Nephron (organoid): ENCODE measurements around the gene SDK2.

Experiments used
- H3K27ac Mint-ChIP-seq, 3 experiments: 2 replicates each; pipeline ENCODE4 v1.8.0; 2020; ENCODE audit warnings: mixed read lengths in 3 of 3, mild to moderate bottlenecking in 2 of 3, moderate library complexity in 1 of 3
- H3K27me3 Mint-ChIP-seq: 2 replicates; pipeline ENCODE4 v1.8.0; 2021; ENCODE audit warnings: low read depth, mild to moderate bottlenecking, moderate library complexity, mixed read lengths
- H3K36me3 Mint-ChIP-seq: 2 replicates; pipeline ENCODE4 v1.8.0; 2020; ENCODE audit warnings: low read depth, mixed read lengths
- H3K4me1 Mint-ChIP-seq: 2 replicates; pipeline ENCODE4 v1.8.0; 2020; ENCODE audit warnings: mixed read lengths
- H3K4me3 Mint-ChIP-seq, 3 experiments: 2 replicates each; pipeline ENCODE4 v1.8.0; 2020; ENCODE audit warnings: mild to moderate bottlenecking in 3 of 3, mixed read lengths in 3 of 3, moderate library complexity in 2 of 3
- H3K9me3 Mint-ChIP-seq: 2 replicates; pipeline ENCODE4 v1.8.0; 2020; ENCODE audit warnings: mixed read lengths
- TF ChIP-seq, protein P1 (sequence below), 3 experiments: fragments of 200-600 bp; sonication (generic); IDR thresholded peaks; one replicate each; pipeline ENCODE4 v1.5.0; 2021; ENCODE audit warnings: antibody characterized with exemption in 3 of 3; ENCODE audit not compliant: unreplicated experiment in 3 of 3

SDK2 gene

DNA sequence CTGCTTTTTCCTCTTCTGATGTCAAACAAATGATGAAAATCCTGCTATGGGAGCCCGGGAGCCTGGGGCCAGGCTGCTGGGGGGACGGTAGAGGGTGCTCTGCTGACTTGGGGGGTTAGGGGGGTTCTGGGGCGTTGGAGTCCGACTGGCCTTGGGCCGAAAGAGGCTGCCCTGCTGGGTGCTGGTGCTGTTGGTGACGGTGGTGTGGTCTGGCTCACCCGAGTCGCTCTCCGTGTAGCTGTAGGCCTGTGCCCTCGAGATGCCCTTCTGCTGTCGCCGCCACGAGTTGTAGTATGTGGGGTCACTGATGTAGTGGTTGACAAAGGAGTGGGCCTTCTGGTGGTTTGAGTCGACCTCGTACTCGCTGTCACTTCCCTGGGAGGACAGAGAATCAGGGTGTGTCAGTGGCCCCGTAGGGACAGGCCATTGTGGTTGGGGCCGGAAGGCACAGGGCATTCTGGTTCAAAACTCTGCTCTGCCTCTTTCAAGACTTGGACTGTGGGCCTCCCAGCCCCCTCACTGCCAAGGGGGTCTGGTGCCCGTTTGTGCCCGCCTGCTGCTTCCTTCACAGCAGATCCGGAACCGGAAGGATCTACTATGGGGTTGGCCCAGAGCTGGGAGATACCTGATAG, 305.6 kb downstream of the SDK2 start:
- Mint-ChIP-seq H3K4me3 (peak overlapping the region in 2 of 3 experiments; percentile 65 to 73), H3K9me3 (no peaks in the 10 kb centered on the region), H3K4me1 (peaks cover 75% of the 10 kb centered on the region), H3K27ac (peak overlapping the region; percentile 80 to 94 (median 91)), H3K27me3 (no peaks in the 10 kb centered on the region), H3K36me3 (no peaks in the 10 kb centered on the region)
- TF ChIP-seq, protein P1, sequence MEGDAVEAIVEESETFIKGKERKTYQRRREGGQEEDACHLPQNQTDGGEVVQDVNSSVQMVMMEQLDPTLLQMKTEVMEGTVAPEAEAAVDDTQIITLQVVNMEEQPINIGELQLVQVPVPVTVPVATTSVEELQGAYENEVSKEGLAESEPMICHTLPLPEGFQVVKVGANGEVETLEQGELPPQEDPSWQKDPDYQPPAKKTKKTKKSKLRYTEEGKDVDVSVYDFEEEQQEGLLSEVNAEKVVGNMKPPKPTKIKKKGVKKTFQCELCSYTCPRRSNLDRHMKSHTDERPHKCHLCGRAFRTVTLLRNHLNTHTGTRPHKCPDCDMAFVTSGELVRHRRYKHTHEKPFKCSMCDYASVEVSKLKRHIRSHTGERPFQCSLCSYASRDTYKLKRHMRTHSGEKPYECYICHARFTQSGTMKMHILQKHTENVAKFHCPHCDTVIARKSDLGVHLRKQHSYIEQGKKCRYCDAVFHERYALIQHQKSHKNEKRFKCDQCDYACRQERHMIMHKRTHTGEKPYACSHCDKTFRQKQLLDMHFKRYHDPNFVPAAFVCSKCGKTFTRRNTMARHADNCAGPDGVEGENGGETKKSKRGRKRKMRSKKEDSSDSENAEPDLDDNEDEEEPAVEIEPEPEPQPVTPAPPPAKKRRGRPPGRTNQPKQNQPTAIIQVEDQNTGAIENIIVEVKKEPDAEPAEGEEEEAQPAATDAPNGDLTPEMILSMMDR (IDR thresholded peaks at IDR 0.05; ENCODE audit: unreplicated experiment in 3 of 3) = no peak

DNA sequence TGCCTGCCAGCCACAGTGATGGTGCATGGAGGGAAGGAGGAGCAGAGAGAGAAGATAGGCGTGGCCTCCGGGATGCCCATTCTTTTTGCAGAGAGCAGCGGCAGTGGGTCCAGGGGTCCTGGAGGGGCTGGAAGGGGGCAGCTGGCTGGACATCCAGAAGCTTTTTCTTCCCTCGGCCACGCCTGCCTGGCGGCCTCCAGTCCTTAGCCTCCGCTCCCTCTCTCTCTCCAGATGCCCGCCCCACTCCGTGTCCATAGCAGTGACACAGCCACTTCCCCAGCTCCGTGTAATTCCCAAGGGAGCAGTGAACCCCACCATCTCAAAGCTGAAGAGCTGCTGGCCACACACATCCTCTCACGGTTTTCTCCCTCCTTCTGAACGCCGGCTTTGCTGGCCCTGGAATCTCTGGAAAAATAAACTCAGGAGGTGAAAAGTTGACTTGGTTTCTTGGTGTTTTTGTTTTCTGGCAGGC, 306.2 kb downstream of the SDK2 start:
- TF ChIP-seq, protein P1 (IDR thresholded peaks at IDR 0.05; ENCODE audit: unreplicated experiment in 3 of 3) = no peak
- Mint-ChIP-seq H3K9me3 (no peaks in the 10 kb centered on the region), H3K4me3 (peak overlapping the region in 2 of 3 experiments; percentile 40 to 73), H3K4me1 (peaks cover 69% of the 10 kb centered on the region), H3K36me3 (no peaks in the 10 kb centered on the region), H3K27ac (peak overlapping the region; percentile 80 to 94 (median 91)), H3K27me3 (no peaks in the 10 kb centered on the region)

DNA sequence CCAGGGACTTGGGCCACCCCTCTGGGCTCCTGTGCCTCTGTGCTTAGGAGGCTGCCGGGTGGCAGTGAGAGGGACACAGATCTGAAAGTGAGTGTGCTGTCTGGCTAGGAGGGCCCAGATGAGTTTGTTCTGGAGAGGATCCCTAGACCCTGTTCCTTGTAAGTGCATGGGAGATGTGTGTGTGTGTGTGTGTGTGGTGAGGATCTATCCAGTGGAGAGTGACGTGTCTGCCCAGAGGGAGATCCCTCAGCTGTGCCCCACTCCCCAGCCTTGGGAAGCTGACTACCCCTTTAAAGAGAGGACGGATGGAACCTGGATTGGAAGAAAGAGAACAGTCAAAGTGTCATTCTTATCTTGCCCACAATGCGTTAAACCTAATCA, 306.9 kb downstream of the SDK2 start:
- peak overlapping the region in 2 of 3 experiments; percentile 11 to 43 for H3K4me3 Mint-ChIP-seq
- no peaks in the 10 kb centered on the region for H3K27me3 Mint-ChIP-seq
- no peaks in the 10 kb centered on the region for H3K36me3 Mint-ChIP-seq
- no peaks in the 10 kb centered on the region for H3K9me3 Mint-ChIP-seq
- H3K27ac Mint-ChIP-seq = peak overlapping the region; percentile 80 to 94 (median 91)
- TF ChIP-seq, protein P1 (IDR thresholded peaks at IDR 0.05; ENCODE audit: unreplicated experiment in 3 of 3) = no peak
- H3K4me1 Mint-ChIP-seq = peaks cover 61% of the 10 kb centered on the region

DNA sequence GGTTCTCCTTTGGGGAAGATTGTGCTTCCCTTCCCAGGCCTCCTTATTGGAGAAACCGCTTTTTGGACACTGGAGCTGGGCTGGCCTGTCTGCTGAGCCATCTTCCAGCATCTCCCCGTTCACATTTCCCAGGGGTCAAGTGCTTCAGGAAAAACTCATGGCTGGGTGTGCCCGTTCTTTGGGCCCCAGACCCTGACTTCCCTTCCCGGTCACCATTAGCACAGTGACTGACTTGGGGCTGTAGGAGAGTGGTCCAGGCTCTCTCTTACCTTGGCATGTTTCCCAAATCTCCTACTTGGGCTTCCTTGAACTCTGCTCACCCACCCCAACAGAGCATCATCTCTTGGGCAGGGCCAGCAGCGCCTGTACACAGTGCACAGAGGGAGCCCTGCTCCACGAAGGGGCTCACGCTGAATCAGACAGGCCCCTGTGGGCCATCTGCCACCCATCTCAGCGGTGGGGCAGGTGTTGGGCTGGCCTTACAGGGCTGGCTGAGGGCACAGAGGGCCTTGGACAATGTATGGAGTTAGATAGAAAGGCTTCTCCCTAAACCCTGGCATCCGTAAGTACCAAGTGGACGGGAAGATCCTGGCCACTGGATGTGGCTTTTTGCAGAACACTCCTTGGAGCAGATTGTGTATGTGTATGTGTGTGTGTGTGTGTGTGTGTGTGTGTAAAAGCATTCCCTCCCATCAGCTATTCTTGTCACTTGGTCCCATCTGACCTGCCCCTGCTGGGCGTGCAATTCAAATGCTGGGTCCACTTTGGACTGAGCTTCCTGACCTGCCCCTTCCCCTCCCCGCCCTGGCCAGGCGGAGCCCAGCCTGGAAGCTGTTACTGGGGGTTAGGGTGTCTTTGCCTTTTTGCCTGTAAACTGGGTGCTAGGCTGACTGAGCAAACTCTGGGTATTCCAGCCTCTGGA, 307.6 kb downstream of the SDK2 start:
- H3K27ac Mint-ChIP-seq = peak overlapping the region; percentile 80 to 94 (median 91)
- no peaks in the 10 kb centered on the region for H3K9me3 Mint-ChIP-seq
- H3K36me3 Mint-ChIP-seq = no peaks in the 10 kb centered on the region
- no peaks in the 10 kb centered on the region for H3K27me3 Mint-ChIP-seq
- H3K4me1 Mint-ChIP-seq = peaks cover 54% of the 10 kb centered on the region
- TF ChIP-seq, protein P1 (IDR thresholded peaks at IDR 0.05; ENCODE audit: unreplicated experiment in 3 of 3) = no peak
- peak overlapping the region in 1 of 3 experiments; percentile 24 for H3K4me3 Mint-ChIP-seq

DNA sequence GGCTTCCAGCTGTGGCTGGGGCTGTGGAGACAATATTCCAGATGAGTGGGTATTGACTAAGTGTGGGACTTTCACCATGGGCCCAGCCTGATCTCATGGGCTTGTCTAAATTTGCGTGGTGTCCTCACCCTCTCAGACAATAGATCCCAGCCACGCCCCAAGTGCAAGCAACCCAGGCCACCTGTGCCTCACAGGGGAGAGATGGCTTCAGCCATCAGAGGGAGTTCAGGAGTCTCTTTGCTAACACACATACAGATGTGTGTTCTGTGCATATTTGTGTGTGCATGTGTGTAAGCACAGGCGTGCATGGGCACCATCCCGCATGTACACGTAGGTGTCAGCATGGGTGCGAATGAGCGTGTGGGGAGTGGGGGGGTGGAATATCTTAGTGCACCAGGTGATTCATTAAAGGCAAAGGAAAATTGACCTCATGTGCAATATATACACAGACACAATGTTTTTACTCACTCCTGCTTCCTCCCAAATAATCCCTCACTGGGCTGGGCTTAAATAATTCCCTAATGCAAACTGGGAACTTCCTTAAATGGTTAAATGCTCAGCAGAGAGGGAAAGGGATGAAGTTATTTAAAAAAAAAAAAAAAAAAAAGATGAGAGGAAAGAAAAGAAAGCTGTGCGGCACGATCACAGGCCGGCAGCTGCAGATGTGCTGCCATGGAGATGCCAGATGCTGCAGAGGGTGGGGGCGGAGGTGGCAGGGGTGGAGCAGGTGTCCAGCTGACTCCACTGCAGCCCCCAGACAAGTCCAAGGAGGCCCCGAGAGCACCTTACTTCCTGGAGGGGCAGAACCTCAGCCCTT, 308.4 kb downstream of the SDK2 start:
- TF ChIP-seq, protein P1 (IDR thresholded peaks at IDR 0.05; ENCODE audit: unreplicated experiment in 3 of 3) = no peak
- Mint-ChIP-seq H3K4me3 (no peak overlapping the region), H3K4me1 (peaks cover 48% of the 10 kb centered on the region), H3K36me3 (no peaks in the 10 kb centered on the region), H3K27me3 (peaks cover 4% of the 10 kb centered on the region), H3K9me3 (no peaks in the 10 kb centered on the region), H3K27ac (peak overlapping the region; percentile 6 to 94 (median 91))
